GM12878 (cell line): ENCODE measurements around the gene CLEC20A. TPM values are rescaled to one million over a fixed set of nuclear protein-coding genes. Genes with fewer than 3 reads are reported as not detected.

Experiments used
- ATAC-seq: fragments of 200-7000 bp; cut with Tn5 transposase; 3 replicates; pipeline ENCODE4 v1.9.1; 2020; ENCODE audit warnings: mild to moderate bottlenecking, moderate library complexity
- BruUV-seq: library from RNA; stranded (reverse); fragments of 400-500 nt; replicated peaks from 2 replicates; lab custom pipeline; 2021; lab: Mats Ljungman, UMichigan
- CTCF ChIA-PET: fragments of 300-600 bp; sonication (Branson Sonifier 250); formaldehyde crosslinking; extraction: SDS; loops from one replicate; lab custom pipeline; 2021; ENCODE audit warnings: inconsistent platforms; lab: Yijun Ruan, JAX
- POLR2A ChIA-PET: fragments of 350-600 bp; formaldehyde crosslinking; extraction: SDS; loops from one replicate; lab custom pipeline; 2021; ENCODE audit warnings: inconsistent platforms; lab: Charles Lee
- RAD21 ChIA-PET: fragments of 300-600 bp; sonication (Branson Sonifier 250); formaldehyde crosslinking; loops from one replicate; lab custom pipeline; 2023; ENCODE audit warnings: antibody characterized with exemption; ENCODE audit not compliant: unreplicated experiment; lab: Charles Lee
- SMC1A ChIA-PET: fragments of 300-600 bp; sonication (Branson Sonifier 250); formaldehyde crosslinking; loops from one replicate; lab custom pipeline; 2023; ENCODE audit not compliant: unreplicated experiment, uncharacterized antibody; lab: Charles Lee
- DNase-seq: peaks from one replicate; pipeline ENCODE4 v3.0.0-alpha.2; 2011; ENCODE audit warnings: low read depth, low spot score
- FAIRE-seq: peaks from 3 replicates; lab custom pipeline; 2011; peaks lifted over from hg19 to GRCh38; lab: Jason Lieb, UNC
- H2AFZ ChIP-seq: 2 replicates; pipeline ENCODE4 v1.6.0; 2011; ENCODE audit warnings: low read depth, low read length, control low read depth; ENCODE audit not compliant: control insufficient read depth
- H3K27ac ChIP-seq: 2 replicates; pipeline ENCODE4 v1.5.1; 2011; ENCODE audit warnings: control low read depth; ENCODE audit not compliant: control insufficient read depth, insufficient read depth
- H3K27me3 ChIP-seq, 2 experiments: replicated peaks in 1 of 2; 2 replicates each; pipeline versions ENCODE4 v1.6.0 to v1.6.1; 2011; ENCODE audit warnings: low read length in 1 of 2; ENCODE audit not compliant: control insufficient read depth in 2 of 2, insufficient read depth in 2 of 2
- H3K36me3 ChIP-seq, 2 experiments: 2 replicates each; pipeline ENCODE4 v1.5.1; 2011; ENCODE audit warnings: low read length in 1 of 2; ENCODE audit not compliant: control insufficient read depth in 2 of 2, insufficient read depth in 2 of 2
- H3K4me1 ChIP-seq: 2 replicates; pipeline ENCODE4 v1.6.1; 2011; ENCODE audit warnings: mild to moderate bottlenecking, low read length, moderate library complexity, mixed read lengths; ENCODE audit not compliant: control insufficient read depth, insufficient read depth
- H3K4me2 ChIP-seq: 2 replicates; pipeline ENCODE4 v1.6.0; 2011; ENCODE audit warnings: control low read depth; ENCODE audit not compliant: control insufficient read depth, insufficient read depth
- H3K4me3 ChIP-seq: fragments of 200-600 bp; sonication (generic); 2 replicates; pipeline ENCODE4 v1.5.1; 2016
- H3K79me2 ChIP-seq: 2 replicates; pipeline ENCODE4 v1.6.0; 2011; ENCODE audit warnings: low read length; ENCODE audit not compliant: control insufficient read depth, insufficient read depth
- H3K9ac ChIP-seq: 2 replicates; pipeline ENCODE4 v1.8.0; 2011; ENCODE audit warnings: low read length, control low read depth, mixed read lengths; ENCODE audit not compliant: control insufficient read depth, insufficient read depth
- H3K9me3 ChIP-seq: replicated peaks from 3 replicates; pipeline ENCODE4 v1.5.1; 2011; ENCODE audit warnings: mild to moderate bottlenecking, low read length; ENCODE audit not compliant: control insufficient read depth, insufficient read depth
- H4K20me1 ChIP-seq: 2 replicates; pipeline ENCODE4 v1.6.0; 2011; ENCODE audit not compliant: control insufficient read depth, insufficient read depth
- ATF7 ChIP-seq: fragments of 450-650 bp; IDR thresholded peaks from 2 replicates; pipeline ENCODE4 v1.6.1; 2016; ENCODE audit warnings: low read depth, mild to moderate bottlenecking
- CBX3 ChIP-seq: fragments of 200-600 bp; sonication (generic); IDR thresholded peaks from 2 replicates; pipeline ENCODE4 v1.6.1; 2016; ENCODE audit warnings: low read depth, borderline replicate concordance
- CEBPB ChIP-seq, 2 experiments: fragments of 150-350 bp in 1 of 2; IDR thresholded peaks; 2 replicates each; pipeline ENCODE4 v1.6.1; 2012 to 2014; ENCODE audit warnings: low read depth in 2 of 2, low read length in 2 of 2, borderline replicate concordance in 1 of 2, inconsistent platforms in 1 of 2
- E4F1 ChIP-seq: fragments of 450-650 bp; IDR thresholded peaks from 2 replicates; pipeline ENCODE4 v1.6.1; 2018; ENCODE audit warnings: borderline replicate concordance, mild to moderate bottlenecking; ENCODE audit not compliant: partially characterized antibody
- EED ChIP-seq: sonication (generic); IDR thresholded peaks from 2 replicates; pipeline ENCODE4 v1.6.1; 2016; ENCODE audit warnings: antibody characterized with exemption, low read depth
- HSF1 ChIP-seq: fragments of 150-350 bp; IDR thresholded peaks from 2 replicates; pipeline ENCODE4 v1.6.1; 2014; ENCODE audit warnings: mild to moderate bottlenecking, low read depth, low read length
- POU2F2 ChIP-seq: IDR thresholded peaks from 3 replicates; pipeline ENCODE4 v1.6.1; 2011; ENCODE audit warnings: low read depth, mild to moderate bottlenecking, low read length, borderline replicate concordance
- RB1 ChIP-seq: fragments of 450-650 bp; formaldehyde crosslinking; IDR thresholded peaks from 2 replicates; pipeline ENCODE4 v1.6.1; 2017; ENCODE audit warnings: mild to moderate bottlenecking, borderline replicate concordance
- RCOR1 ChIP-seq: conservative IDR thresholded peaks from 2 replicates; pipeline ENCODE4 v1.6.1; 2012; ENCODE audit warnings: low read depth, low read length, improper control_type of control experiment
- RUNX3 ChIP-seq: IDR thresholded peaks from 2 replicates; pipeline ENCODE4 v1.6.1; 2012; ENCODE audit warnings: low read length, inconsistent platforms
- SRF ChIP-seq, 2 experiments: IDR thresholded peaks; 2 replicates each; pipeline ENCODE4 v1.6.1; 2011; ENCODE audit warnings: low read depth in 2 of 2, low read length in 2 of 2, mild to moderate bottlenecking in 1 of 2, moderate library complexity in 1 of 2
- SUPT20H ChIP-seq: IDR thresholded peaks from 2 replicates; pipeline ENCODE4 v1.6.1; 2011; ENCODE audit warnings: low read depth, mild to moderate bottlenecking, low read length, moderate library complexity, borderline replicate concordance; ENCODE audit not compliant: control insufficient read depth
- USF1 ChIP-seq: IDR thresholded peaks from 2 replicates; pipeline ENCODE4 v1.6.1; 2011; ENCODE audit warnings: borderline replicate concordance, low read depth, mild to moderate bottlenecking, moderate library complexity, mixed read lengths, low read length; ENCODE audit not compliant: insufficient read depth; ENCODE audit errors: extremely low read length
- ZBTB33 ChIP-seq: fragments of 450-650 bp; IDR thresholded peaks from 2 replicates; pipeline ENCODE4 v1.6.1; 2017; ENCODE audit warnings: mild to moderate bottlenecking
- WGBS: methylation state at CpG from one replicate; pipeline ENCODE4 v1.1.6; 2016; ENCODE audit warnings: low lambda C conversion rate; ENCODE audit not compliant: insufficient replicate concordance, insufficient coverage; ENCODE audit errors: missing lambda C conversion rate; 5-methylcytosine and 5-hydroxymethylcytosine counted together
- in situ Hi-C: fragments of 300-500 bp; cut with MboI; formaldehyde crosslinking; loops from 9 replicates; pipeline ENCODE4 v1.14.3; 2018; ENCODE audit warnings: mixed read lengths
- intact Hi-C: fragments of 100-400 bp; cut with micrococcal nuclease; formaldehyde crosslinking; loops from one replicate; pipeline ENCODE4 v1.14.2; 2022; ENCODE audit not compliant: unreplicated experiment
- polyA plus RNA-seq, 11 experiments: library from polyadenylated mRNA; depleted of rRNA in 4 of 11; unstranded in 6 of 11; stranded (reverse) in 5 of 11; fragments of >200 nt; fragmentation: Nextera tagmentation in 4 of 11; fragmentation: Illumina TruSeq in 1 of 11; extraction: Ambion mirVana in 4 of 11; extraction: Trizol in 1 of 11; gene quantifications; 1 replicate in 1 of 11; 2 replicates in 10 of 11; pipeline versions ENCODE4 v1.2.1 to v1.2.3, GENCODE V29; 2011 to 2016; ENCODE audit warnings: inconsistent platforms in 2 of 11, missing spikeins in 2 of 11, low read depth in 1 of 11
- total RNA-seq, 4 experiments: library from RNA; depleted of rRNA in 3 of 4; stranded (reverse); fragments of >200 nt in 3 of 4; fragmentation: Illumina TruSeq in 1 of 4; extraction: Trizol in 1 of 4; gene quantifications; 2 replicates each; pipeline versions ENCODE4 v1.2.1 to v1.2.3, GENCODE V29; 2013 to 2021

Gene CLEC20A
- total and polyA plus RNA-seq, 10 of the 15 experiments (the other 5 are each of a cell fraction or from before 2014, with no cell fraction given), result not detected

GRCh38 chr1:178528228-178528952 is 31.6 kb upstream of the CLEC20A start (continued):
- no peak for TF ChIP-seq POU2F2
- no peak for TF ChIP-seq USF1
- no peak for TF ChIP-seq RCOR1
- TF ChIP-seq, all 136 proteins: peak for 0

- in situ Hi-C loops, result loop anchor here (25.0 kb wide), 1 partner anchor 235 kb away; no protein-coding TSS in a partner anchor
- no peak for DNase-seq
- BruUV-seq, result no TSS peak
- Histone ChIP-seq H3K4me3 (no peak overlapping the region), H2AFZ (no peak overlapping the region), H3K27ac (no peak overlapping the region), H3K79me2 (no peaks in the 10 kb centered on the region), H3K9ac (no peak overlapping the region), H3K36me3 (no peaks in the 10 kb centered on the region), H3K27me3 (no peaks in the 10 kb centered on the region), H3K4me2 (no peak overlapping the region), H3K4me1 (no peaks in the 10 kb centered on the region), H4K20me1 (no peaks in the 10 kb centered on the region), H3K9me3 (no peaks in the 10 kb centered on the region)
- ChIA-PET CTCF (interaction anchor here (1.1 to 1.7 kb wide), 4 partner anchors 14 to 227 kb away, joined by 3 to 7 read pairs (median 6); no protein-coding TSS in a partner anchor), POLR2A (interaction anchor here (0.6 kb wide), 1 partner anchor 680 kb away, joined by 3 read pairs; no protein-coding TSS in a partner anchor), RAD21 (interaction anchor here (0.7 to 1.8 kb wide), 2 partner anchors 216 to 478 kb away, joined by 3 read pairs; no protein-coding TSS in a partner anchor), SMC1A (interaction anchor here (0.6 to 1.8 kb wide), 4 partner anchors 11 to 517 kb away, joined by 3 to 5 read pairs (median 3); no protein-coding TSS in a partner anchor)
- intact Hi-C loops, result no loop called here
- no peak for FAIRE-seq
- WGBS, result 11% methylated on average over 4 of the region's 4 CpGs
- no peak for ATAC-seq
- TF ChIP-seq HSF1 (no peak), CEBPB (IDR thresholded peaks at IDR 0.05; ENCODE audit: borderline replicate concordance in 1 of 2, low read depth in 2 of 2, low read length in 2 of 2) (no peak), ZBTB33 (no peak), E4F1 (no peak), RB1 (no peak), RUNX3 (no peak), EED (no peak), SUPT20H (no peak), ATF7 (no peak), SRF (IDR thresholded peaks at IDR 0.05; ENCODE audit: low read depth in 2 of 2, low read length in 2 of 2) (no peak), CBX3 (no peak)
These were observed 30.4 kb upstream of the CLEC20A start for GRCh38 chr1:178527117-178527516.
